Naive thymus-derived CD4-positive, alpha-beta T cell (primary cell): Measurements from ENCODE around the gene IGLL5. TPM values are rescaled to one million over a fixed set of nuclear protein-coding genes. Genes with fewer than 3 reads are reported as not detected.

Experiments used
- ATAC-seq: fragments of 150-1000 bp; cut with Tn5 transposase; 2 replicates; pipeline ENCODE4 v1.10.0; 2021; ENCODE audit warnings: mild to moderate bottlenecking, moderate library complexity
- CTCF ChIA-PET: fragments of 350-600 bp; sonication (Branson Sonifier 250); formaldehyde crosslinking; loops from one replicate; lab custom pipeline; 2021; ENCODE audit warnings: antibody characterized with exemption; lab: Charles Lee
- POLR2A ChIA-PET: fragments of 350-600 bp; sonication (Branson Sonifier 250); formaldehyde crosslinking; loops from one replicate; lab custom pipeline; 2021; ENCODE audit warnings: antibody characterized with exemption, inconsistent platforms; lab: Charles Lee
- DNase-seq, 9 donors: peaks; one replicate each; pipeline versions ENCODE4 v3.0.0 to v3.0.0-alpha.2; 2020 to 2022; ENCODE audit warnings: mixed read lengths in 1 of 9
- H3K27ac ChIP-seq: one replicate; pipeline ENCODE4 v1.7.0; 2013; ENCODE audit warnings: mild to moderate bottlenecking, low read depth, low read length, moderate library complexity
- H3K27me3 ChIP-seq, 2 donors: one replicate each; pipeline ENCODE4 v1.7.0; 2013; ENCODE audit warnings: low read length in 2 of 2, mild to moderate bottlenecking in 2 of 2, moderate library complexity in 2 of 2; ENCODE audit not compliant: control insufficient read depth in 2 of 2, insufficient read depth in 2 of 2
- H3K36me3 ChIP-seq, 3 experiments: 1 replicate in 2 of 3; 2 replicates in 1 of 3; pipeline ENCODE4 v1.7.0; 2013; ENCODE audit warnings: low read length in 3 of 3, mild to moderate bottlenecking in 3 of 3, moderate library complexity in 1 of 3; ENCODE audit not compliant: insufficient read depth in 3 of 3, control insufficient read depth in 2 of 3
- H3K4me1 ChIP-seq, 2 donors: one replicate each; pipeline ENCODE4 v1.7.0; 2013; ENCODE audit warnings: low read length in 2 of 2, mild to moderate bottlenecking in 2 of 2, moderate library complexity in 1 of 2; ENCODE audit not compliant: control insufficient read depth in 2 of 2, insufficient read depth in 2 of 2
- H3K4me3 ChIP-seq: 2 replicates; pipeline ENCODE4 v1.7.0; 2013; ENCODE audit warnings: mild to moderate bottlenecking, low read length
- H3K9me3 ChIP-seq, 3 experiments: 1 replicate in 2 of 3; 2 replicates in 1 of 3; pipeline ENCODE4 v1.7.0; 2013; ENCODE audit warnings: low read length in 3 of 3; ENCODE audit not compliant: control insufficient read depth in 2 of 3
- H3K27ac Mint-ChIP-seq, 9 donors: one replicate each; pipeline ENCODE4 v1.8.0; 2020 to 2022; ENCODE audit warnings: mixed read lengths in 9 of 9, mild to moderate bottlenecking in 8 of 9, moderate library complexity in 5 of 9, inconsistent platforms in 2 of 9
- H3K27me3 Mint-ChIP-seq, 5 donors: one replicate each; pipeline ENCODE4 v1.8.0; 2021 to 2022; ENCODE audit warnings: mixed read lengths in 5 of 5, mild to moderate bottlenecking in 1 of 5
- H3K36me3 Mint-ChIP-seq, 5 donors: one replicate each; pipeline ENCODE4 v1.8.0; 2020 to 2022; ENCODE audit warnings: mixed read lengths in 5 of 5, mild to moderate bottlenecking in 3 of 5, inconsistent platforms in 1 of 5
- H3K4me1 Mint-ChIP-seq, 7 donors: one replicate each; pipeline ENCODE4 v1.8.0; 2020 to 2022; ENCODE audit warnings: mixed read lengths in 7 of 7, mild to moderate bottlenecking in 3 of 7, inconsistent platforms in 1 of 7
- H3K4me3 Mint-ChIP-seq, 10 donors: one replicate each; pipeline ENCODE4 v1.8.0; 2020 to 2022; ENCODE audit warnings: mild to moderate bottlenecking in 10 of 10, mixed read lengths in 10 of 10, moderate library complexity in 6 of 10, inconsistent platforms in 2 of 10
- H3K9me3 Mint-ChIP-seq, 11 donors: one replicate each; pipeline ENCODE4 v1.8.0; 2020 to 2022; ENCODE audit warnings: mixed read lengths in 11 of 11, mild to moderate bottlenecking in 4 of 11, inconsistent platforms in 1 of 11, moderate library complexity in 1 of 11
- intact Hi-C, 2 donors: fragments of 100-400 bp; cut with micrococcal nuclease; formaldehyde crosslinking; loops; one replicate each; pipeline ENCODE4 v1.15.1; 2023
- polyA plus RNA-seq, 2 donors: library from polyadenylated mRNA; unstranded; fragments of 300-500 nt; fragmentation: Illumina TruSeq; gene quantifications; one replicate each; pipeline ENCODE4 v1.2.3, GENCODE V29; 2021
- total RNA-seq, 6 experiments: library from RNA in 5 of 6; stranded (reverse) in 5 of 6; gene quantifications; 1 replicate in 5 of 6; 2 replicates in 1 of 6; pipeline ENCODE4 v1.2.3 and lab custom pipeline; 2021 to 2026

The IGLL5 gene
- total and polyA plus RNA-seq, 7 experiments from 2014 or later, result 0.53 to 16.0 (median 12.3) TPM; not detected in 4

- ATAC-seq (peak; percentile 84), DNase-seq (no peak)
- no peak overlapping the region for H3K27ac Mint-ChIP-seq
- peaks cover 0 to 50% (median 0%) of the 10 kb centered on the region in 5 donors for H3K27me3 Mint-ChIP-seq
- Histone ChIP-seq H3K27ac (no peak overlapping the region), H3K4me3 (no peak overlapping the region), H3K9me3 (no peaks in the 10 kb centered on the region), H3K4me1 (no peaks in the 10 kb centered on the region), H3K27me3 (no peaks in the 10 kb centered on the region), H3K36me3 (no peaks in the 10 kb centered on the region)
- H3K9me3 Mint-ChIP-seq, result no peaks in the 10 kb centered on the region
- H3K36me3 Mint-ChIP-seq, result no peaks in the 10 kb centered on the region
- POLR2A ChIA-PET, result interaction anchor here (0.6 to 1.6 kb wide), 2 partner anchors 53 to 75 kb away, joined by 3 to 4 read pairs; no protein-coding TSS in a partner anchor
- peaks cover 0 to 13% (median 0%) of the 10 kb centered on the region in 7 donors for H3K4me1 Mint-ChIP-seq
- H3K4me3 Mint-ChIP-seq, result no peak overlapping the region
- CTCF ChIA-PET, result interaction anchor here (0.5 to 9.4 kb wide), 12 partner anchors 16 to 161 kb away, joined by 3 to 322 read pairs (median 31); no protein-coding TSS in a partner anchor
- intact Hi-C loops, result loop anchor here (5.0 kb wide), 2 partner anchors 170 to 295 kb away; no protein-coding TSS in a partner anchor
These were observed 5.4 kb upstream of the IGLL5 start for GRCh38 chr22:22882033-22882717.

GRCh38 chr22:22883090-22883727, 4.4 kb upstream of the IGLL5 start:
- no peaks in the 10 kb centered on the region for H3K9me3 Mint-ChIP-seq

GRCh38 chr22:22884010-22884887, 3.4 kb upstream of the IGLL5 start:
- Mint-ChIP-seq H3K36me3 (no peaks in the 10 kb centered on the region), H3K4me1 (peaks cover 0 to 13% (median 0%) of the 10 kb centered on the region in 7 donors), H3K9me3 (no peaks in the 10 kb centered on the region), H3K4me3 (no peak overlapping the region), H3K27me3 (peaks cover 0 to 41% (median 0%) of the 10 kb centered on the region in 5 donors), H3K27ac (peak overlapping the region in 2 of 9 donors; percentile 55)
- no peaks in the 10 kb centered on the region for H3K4me1 ChIP-seq
- CTCF ChIA-PET, result interaction anchor here (0.6 to 9.4 kb wide), 40 partner anchors 10 to 293 kb away, joined by 3 to 322 read pairs (median 5); no protein-coding TSS in a partner anchor
- no peaks in the 10 kb centered on the region for H3K36me3 ChIP-seq
- intact Hi-C loops, result loop anchor here (1.0 to 5.0 kb wide), 8 partner anchors 73 to 297 kb away; no protein-coding TSS in a partner anchor
- H3K27me3 ChIP-seq, result no peaks in the 10 kb centered on the region
- no peak overlapping the region for H3K27ac ChIP-seq
- no peak overlapping the region for H3K4me3 ChIP-seq
- DNase-seq (peak; percentile 39 to 77 (median 65)), ATAC-seq (peak; percentile 81)
- POLR2A ChIA-PET, result interaction anchor here (0.6 to 1.1 kb wide), 2 partner anchors 75 to 1355 kb away, joined by 4 read pairs; no protein-coding TSS in a partner anchor
- no peaks in the 10 kb centered on the region for H3K9me3 ChIP-seq

More at GRCh38 chr22:22883090-22883727, 4.4 kb upstream of the IGLL5 start:
- ATAC-seq (no peak), DNase-seq (no peak)
- Mint-ChIP-seq H3K4me1 (peaks cover 0 to 13% (median 0%) of the 10 kb centered on the region in 7 donors), H3K36me3 (no peaks in the 10 kb centered on the region), H3K27ac (no peak overlapping the region), H3K27me3 (peaks cover 0 to 47% (median 0%) of the 10 kb centered on the region in 5 donors), H3K4me3 (peak overlapping the region in 1 of 10 donors; percentile 41)
- intact Hi-C loops, result loop anchor here (5.0 kb wide), 2 partner anchors 171 to 296 kb away; no protein-coding TSS in a partner anchor
- CTCF ChIA-PET, result interaction anchor here (0.5 to 9.4 kb wide), 33 partner anchors 9 to 176 kb away, joined by 3 to 322 read pairs (median 5); no protein-coding TSS in a partner anchor
- H3K9me3 ChIP-seq, result no peaks in the 10 kb centered on the region
- H3K27me3 ChIP-seq, result no peaks in the 10 kb centered on the region
- no peak overlapping the region for H3K4me3 ChIP-seq
- H3K27ac ChIP-seq, result no peak overlapping the region
- H3K36me3 ChIP-seq, result no peaks in the 10 kb centered on the region
- no peaks in the 10 kb centered on the region for H3K4me1 ChIP-seq
- POLR2A ChIA-PET, result interaction anchor here (0.7 kb wide), 1 partner anchor 129 kb away, joined by 3 read pairs; no protein-coding TSS in a partner anchor

GRCh38 chr22:22884888-22885840, 2.5 kb upstream of the IGLL5 start:
- peak in 1 of 9 donors; percentile 49 for DNase-seq
- Histone ChIP-seq H3K36me3 (no peaks in the 10 kb centered on the region), H3K27ac (no peak overlapping the region), H3K4me1 (no peaks in the 10 kb centered on the region), H3K27me3 (no peaks in the 10 kb centered on the region), H3K4me3 (no peak overlapping the region), H3K9me3 (no peaks in the 10 kb centered on the region)
- Mint-ChIP-seq H3K9me3 (no peaks in the 10 kb centered on the region), H3K27me3 (peaks cover 0 to 37% (median 0%) of the 10 kb centered on the region in 5 donors), H3K4me1 (peaks cover 0 to 13% (median 0%) of the 10 kb centered on the region in 7 donors), H3K4me3 (no peak overlapping the region), H3K27ac (peak overlapping the region in 1 of 9 donors; percentile 1), H3K36me3 (no peaks in the 10 kb centered on the region)
- ATAC-seq, result peak; percentile 22
- intact Hi-C loops, result loop anchor here (1.0 to 5.0 kb wide), 8 partner anchors 74 to 298 kb away; no protein-coding TSS in a partner anchor
- ChIA-PET CTCF (interaction anchor here (0.9 to 9.4 kb wide), 20 partner anchors 9 to 294 kb away, joined by 3 to 322 read pairs (median 6); no protein-coding TSS in a partner anchor), POLR2A (no interaction called here)

- DNase-seq (no peak), ATAC-seq (no peak)
- no peak overlapping the region for H3K27ac ChIP-seq
- POLR2A ChIA-PET, result no interaction called here
- CTCF ChIA-PET, result interaction anchor here (1.4 kb wide), 1 partner anchor 77 kb away, joined by 5 read pairs; no protein-coding TSS in a partner anchor
- Mint-ChIP-seq H3K27me3 (peaks cover 0 to 41% (median 4%) of the 10 kb centered on the region in 5 donors), H3K36me3 (no peaks in the 10 kb centered on the region), H3K27ac (no peak overlapping the region), H3K4me1 (peaks cover 0 to 13% (median 0%) of the 10 kb centered on the region in 7 donors), H3K4me3 (no peak overlapping the region), H3K9me3 (peaks cover 0 to 1% (median 0%) of the 10 kb centered on the region in 11 donors)
- no peaks in the 10 kb centered on the region for H3K9me3 ChIP-seq
- H3K4me3 ChIP-seq, result no peak overlapping the region
- H3K27me3 ChIP-seq, result no peaks in the 10 kb centered on the region
- intact Hi-C loops, result no loop called here
- no peaks in the 10 kb centered on the region for H3K36me3 ChIP-seq
- no peaks in the 10 kb centered on the region for H3K4me1 ChIP-seq
These were observed 1.1 kb upstream of the IGLL5 start for GRCh38 chr22:22886546-22886945.
